Osteocyte (in vitro differentiated cells): ENCODE results near the gene POP7. TPM values are rescaled to one million over a fixed set of nuclear protein-coding genes. Genes with fewer than 3 reads are reported as not detected.

Experiments
- DNase-seq: peaks from one replicate; pipeline ENCODE4 v3.0.0; 2021; ENCODE audit warnings: mixed read lengths; ENCODE audit not compliant: unreplicated experiment; ENCODE audit errors: extremely low spot score
- H3K27ac Mint-ChIP-seq: one replicate; pipeline ENCODE4 v1.8.0; 2021; ENCODE audit warnings: mild to moderate bottlenecking, mixed read lengths; ENCODE audit not compliant: unreplicated experiment
- H3K27me3 Mint-ChIP-seq: one replicate; pipeline ENCODE4 v1.8.0; 2021; ENCODE audit warnings: mixed read lengths; ENCODE audit not compliant: unreplicated experiment
- H3K36me3 Mint-ChIP-seq: one replicate; pipeline ENCODE4 v1.8.0; 2021; ENCODE audit warnings: mixed read lengths; ENCODE audit not compliant: unreplicated experiment
- H3K4me1 Mint-ChIP-seq: one replicate; pipeline ENCODE4 v1.8.0; 2021; ENCODE audit warnings: mixed read lengths; ENCODE audit not compliant: unreplicated experiment
- H3K4me3 Mint-ChIP-seq: one replicate; pipeline ENCODE4 v1.8.0; 2021; ENCODE audit warnings: mild to moderate bottlenecking, moderate library complexity, mixed read lengths; ENCODE audit not compliant: unreplicated experiment
- H3K9me3 Mint-ChIP-seq: one replicate; pipeline ENCODE4 v1.8.0; 2021; ENCODE audit warnings: mixed read lengths; ENCODE audit not compliant: unreplicated experiment
- total RNA-seq: library from RNA; stranded (reverse); gene quantifications from 2 replicates; pipeline ENCODE4 v1.2.1, GENCODE V29; 2021
- TF ChIP-seq, protein P1 (sequence below): fragments of 200-600 bp; sonication (generic); IDR thresholded peaks from 2 replicates; pipeline ENCODE4 v1.5.0; 2021; ENCODE audit warnings: antibody characterized with exemption, mild to moderate bottlenecking, moderate library complexity

The POP7 gene
- total RNA-seq, 1 donor from 2014 or later = 19.3 TPM

DNA sequence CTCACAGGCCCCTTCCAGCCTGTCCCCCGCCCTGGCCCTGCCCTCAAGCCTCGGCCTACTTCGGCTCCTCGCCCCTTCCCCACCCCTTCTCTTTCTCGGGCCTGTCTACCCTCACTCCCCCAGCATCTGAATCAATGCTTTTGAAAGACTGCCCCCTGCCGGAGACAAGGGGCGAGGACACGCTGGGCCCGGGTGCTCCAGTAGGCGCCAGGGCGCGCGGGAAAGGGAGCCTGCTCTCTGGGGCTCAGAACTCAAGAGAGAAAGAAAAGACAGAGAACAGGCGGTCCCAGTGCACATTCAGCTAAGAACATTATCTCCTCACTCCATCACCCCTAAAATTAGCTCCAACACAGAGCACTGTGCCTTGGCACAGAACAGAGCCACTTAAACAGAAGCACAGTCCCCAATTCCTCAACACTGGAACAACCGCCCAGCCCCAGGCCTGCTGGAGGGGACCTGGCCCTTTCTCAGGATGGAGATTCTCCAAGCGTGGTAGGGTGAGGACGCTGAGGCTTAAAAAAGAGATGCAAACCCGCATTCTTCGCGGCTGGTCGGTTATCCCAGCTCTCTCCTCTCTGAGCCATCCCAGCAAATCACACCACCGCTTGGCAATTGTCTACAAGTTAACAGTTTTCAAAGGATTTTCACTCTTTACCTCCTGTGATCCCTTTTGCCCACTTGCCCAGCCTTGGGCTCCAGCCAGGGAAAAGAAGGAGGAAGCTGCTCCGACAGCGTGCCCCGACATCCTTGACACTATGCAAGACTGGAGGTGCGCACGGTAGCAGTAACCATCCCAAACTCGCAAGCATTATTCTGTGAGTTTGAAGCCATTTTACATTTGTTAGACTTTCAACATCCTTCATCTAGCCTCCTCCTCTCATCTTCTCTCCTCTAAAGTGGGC lies 14.0 kb upstream of the POP7 start:
- peak; percentile 92 for DNase-seq
- Mint-ChIP-seq H3K36me3 (peaks cover 7% of the 10 kb centered on the region), H3K27me3 (no peaks in the 10 kb centered on the region), H3K9me3 (no peaks in the 10 kb centered on the region), H3K27ac (peak overlapping the region; percentile 88), H3K4me3 (peak overlapping the region; percentile 93), H3K4me1 (peaks cover 30% of the 10 kb centered on the region)
- TF ChIP-seq, protein P1, sequence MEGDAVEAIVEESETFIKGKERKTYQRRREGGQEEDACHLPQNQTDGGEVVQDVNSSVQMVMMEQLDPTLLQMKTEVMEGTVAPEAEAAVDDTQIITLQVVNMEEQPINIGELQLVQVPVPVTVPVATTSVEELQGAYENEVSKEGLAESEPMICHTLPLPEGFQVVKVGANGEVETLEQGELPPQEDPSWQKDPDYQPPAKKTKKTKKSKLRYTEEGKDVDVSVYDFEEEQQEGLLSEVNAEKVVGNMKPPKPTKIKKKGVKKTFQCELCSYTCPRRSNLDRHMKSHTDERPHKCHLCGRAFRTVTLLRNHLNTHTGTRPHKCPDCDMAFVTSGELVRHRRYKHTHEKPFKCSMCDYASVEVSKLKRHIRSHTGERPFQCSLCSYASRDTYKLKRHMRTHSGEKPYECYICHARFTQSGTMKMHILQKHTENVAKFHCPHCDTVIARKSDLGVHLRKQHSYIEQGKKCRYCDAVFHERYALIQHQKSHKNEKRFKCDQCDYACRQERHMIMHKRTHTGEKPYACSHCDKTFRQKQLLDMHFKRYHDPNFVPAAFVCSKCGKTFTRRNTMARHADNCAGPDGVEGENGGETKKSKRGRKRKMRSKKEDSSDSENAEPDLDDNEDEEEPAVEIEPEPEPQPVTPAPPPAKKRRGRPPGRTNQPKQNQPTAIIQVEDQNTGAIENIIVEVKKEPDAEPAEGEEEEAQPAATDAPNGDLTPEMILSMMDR = peak; percentile 95

- DNase-seq = no peak
- H3K27ac Mint-ChIP-seq = peak overlapping the region; percentile 88
Observed at GRCh38 chr7:100692578-100692961, 13.4 kb upstream of the POP7 start.

GRCh38 chr7:100693312-100694097 lies 12.4 kb upstream of the POP7 start:
- TF ChIP-seq, protein P1 = no peak

More at GRCh38 chr7:100692578-100692961, 13.4 kb upstream of the POP7 start:
- H3K4me3 Mint-ChIP-seq = peak overlapping the region; percentile 93
- peaks cover 7% of the 10 kb centered on the region for H3K36me3 Mint-ChIP-seq
- peaks cover 6% of the 10 kb centered on the region for H3K27me3 Mint-ChIP-seq
- TF ChIP-seq, protein P1 = no peak
- H3K4me1 Mint-ChIP-seq = peaks cover 30% of the 10 kb centered on the region
- H3K9me3 Mint-ChIP-seq = no peaks in the 10 kb centered on the region

GRCh38 chr7:100694098-100694745 lies 11.7 kb upstream of the POP7 start, which contains the start of gene GIGYF1:
Gene GIGYF1 (minus strand): TSS chr7:100694250. CDS start chr7:100688238, 6,012 bp downstream.
- DNase-seq = peak; percentile 88
- Mint-ChIP-seq H3K27ac (peak within 1 kb of the TSS; percentile 88), H3K9me3 (no peaks in the 10 kb centered on the region), H3K4me1 (peaks cover 24% of the 10 kb centered on the region), H3K27me3 (peaks cover 11% of the 10 kb centered on the region), H3K4me3 (peak within 1 kb of the TSS; percentile 93), H3K36me3 (no peaks in the 10 kb centered on the region)
- TF ChIP-seq, protein P1 = no peak

More at GRCh38 chr7:100693312-100694097, 12.4 kb upstream of the POP7 start:
- Mint-ChIP-seq H3K36me3 (peaks cover 7% of the 10 kb centered on the region), H3K27me3 (peaks cover 9% of the 10 kb centered on the region), H3K9me3 (no peaks in the 10 kb centered on the region), H3K4me1 (peaks cover 30% of the 10 kb centered on the region), H3K27ac (peak overlapping the region; percentile 88), H3K4me3 (peak overlapping the region; percentile 93)
- DNase-seq = peak; percentile 84
